HG02610 (cell line): ENCODE measurements around the gene CDC37L1.
"Not testable (repeated sequence)": the region's sequence is repeated elsewhere in the genome, so short reads cannot be mapped to it uniquely, and the experiment has no call there.

ENCODE experiments used
- ATAC-seq: cut with Tn5 transposase; IDR thresholded peaks from one replicate; pipeline ENCODE4 v1.9.1; 2021; ENCODE audit warnings: mild to moderate bottlenecking, moderate library complexity; ENCODE audit not compliant: unreplicated experiment

The CDC37L1 gene

GRCh38 chr9:4746278-4747030 is 67.1 kb downstream of the CDC37L1 start:
- no peak for ATAC-seq

GRCh38 chr9:4748612-4749011 is 69.2 kb downstream of the CDC37L1 start:
- ATAC-seq: no peak

DNA sequence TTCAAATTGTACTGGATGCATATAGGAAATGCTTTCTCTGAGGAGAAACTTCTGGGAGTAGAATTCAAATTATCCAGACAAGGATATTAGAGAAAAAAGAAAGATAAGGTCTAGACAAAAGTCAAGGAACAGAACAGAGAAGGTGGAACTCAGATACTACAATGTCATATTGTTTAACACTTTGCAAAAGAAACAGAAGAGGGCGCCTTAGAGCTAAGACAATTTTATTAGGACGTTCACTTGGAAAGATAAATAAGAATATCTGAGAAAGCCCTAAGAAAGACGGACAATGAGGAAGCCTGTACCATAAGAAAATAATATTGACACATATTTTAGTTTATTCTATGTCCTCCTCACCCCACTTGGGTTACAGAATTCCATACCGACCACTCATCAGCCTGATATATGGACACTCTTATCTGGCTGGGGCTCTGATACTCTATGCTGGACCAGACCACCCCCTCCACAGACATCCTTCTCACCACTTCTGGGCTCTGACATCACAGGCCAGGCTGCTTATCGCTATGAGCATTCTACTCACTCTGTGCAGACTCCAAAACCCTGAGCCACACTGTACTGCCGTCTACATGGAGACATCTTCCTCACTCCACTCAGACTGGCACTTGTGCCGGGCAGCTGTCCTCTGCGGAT is 70.8 kb downstream of the CDC37L1 start:
- no peak for ATAC-seq

DNA sequence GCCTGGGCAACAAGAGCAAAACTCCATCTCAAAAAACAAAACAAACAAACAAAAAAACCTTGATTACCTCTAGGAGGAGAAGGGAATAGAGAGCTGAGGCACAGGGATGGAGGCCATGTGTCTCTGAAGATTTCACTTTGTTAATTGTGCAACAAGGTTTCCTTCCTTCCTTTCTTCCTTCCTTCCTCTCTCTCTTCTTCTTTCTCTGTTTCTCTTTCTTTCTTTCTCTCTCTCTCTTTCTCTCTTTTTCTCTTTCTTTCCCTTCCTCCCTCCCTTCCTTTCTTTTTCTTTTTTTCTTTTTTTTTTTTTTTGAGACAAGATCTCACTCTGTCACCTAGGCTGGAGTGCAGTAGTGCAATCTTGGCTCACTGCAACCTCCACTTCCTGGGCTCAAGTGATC is 75.2 kb downstream of the CDC37L1 start:
- ATAC-seq: not testable (repeated sequence)

DNA sequence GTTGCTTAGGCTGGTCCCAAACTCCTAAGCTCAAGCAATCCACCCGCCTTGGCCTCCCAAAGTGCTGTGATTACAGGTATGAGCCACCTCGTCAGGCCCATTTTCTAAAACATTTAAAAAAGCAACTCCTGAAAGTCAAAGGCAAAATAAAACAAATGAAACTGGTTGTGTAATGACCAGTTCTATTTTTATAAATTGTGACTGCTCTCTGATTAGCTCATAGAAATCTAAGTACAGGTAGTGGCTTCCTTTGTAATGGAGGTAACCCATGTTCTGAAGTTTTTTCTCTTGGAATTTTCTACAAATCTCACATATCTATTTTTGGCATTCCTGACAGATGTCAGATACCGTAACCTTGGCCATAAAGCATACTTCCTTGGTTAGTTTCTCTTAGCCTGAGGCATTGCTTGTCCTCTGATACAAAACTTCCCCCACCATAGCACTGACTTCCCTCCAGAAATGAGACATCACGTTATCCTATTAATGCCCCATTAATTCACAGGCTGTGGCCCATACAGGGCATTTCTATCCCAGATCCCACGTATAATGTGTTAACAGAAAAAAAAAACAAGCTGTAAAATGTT is 75.7 kb downstream of the CDC37L1 start:
- ATAC-seq: peak; percentile 51

GRCh38 chr9:4756420-4756819 is 77.1 kb downstream of the CDC37L1 start:
- no peak for ATAC-seq
